ENCODE results near the gene ISLR.

- no peak for TF ChIP-seq CTCF (IDR thresholded peaks at IDR 0.05)
- no peak for TF ChIP-seq POLR2AphosphoS5 (IDR thresholded peaks at IDR 0.05)
- TF ChIP-seq POLR2A (IDR thresholded peaks at IDR 0.05): no peak
- TF ChIP-seq EP300 (IDR thresholded peaks at IDR 0.05): no peak
These were observed 42.5 kb upstream of the ISLR start for GRCh38 chr15:74130849-74131627.

Measured in sigmoid colon (tissue), 4 donors.